Neutrophil (primary cell): ENCODE data around the gene RHOBTB1.

Source experiments
- H3K27ac ChIP-seq: fragments of 200-600 bp; sonication (generic); 2 replicates; pipeline ENCODE4 v1.5.1; 2016; ENCODE audit warnings: mild to moderate bottlenecking, moderate library complexity
- H3K27me3 ChIP-seq: fragments of 200-600 bp; sonication (generic); 2 replicates; pipeline ENCODE4 v1.6.0; 2016; ENCODE audit warnings: mild to moderate bottlenecking
- H3K36me3 ChIP-seq: fragments of 200-600 bp; sonication (generic); 2 replicates; pipeline ENCODE4 v1.5.1; 2017
- H3K4me1 ChIP-seq, 2 experiments: fragments of 200-600 bp in 1 of 2; sonication (generic) in 1 of 2; 1 replicate in 1 of 2; 2 replicates in 1 of 2; pipeline versions ENCODE4 v1.5.1 to v1.6.1; 2013 to 2016; ENCODE audit warnings: low read depth in 1 of 2, low read length in 1 of 2, mild to moderate bottlenecking in 1 of 2, moderate library complexity in 1 of 2; ENCODE audit not compliant: control insufficient read depth in 1 of 2, insufficient read depth in 1 of 2
- H3K4me3 ChIP-seq, 2 experiments: fragments of 200-600 bp in 1 of 2; sonication (generic) in 1 of 2; 1 replicate in 1 of 2; 2 replicates in 1 of 2; pipeline ENCODE4 v1.5.1; 2013 to 2016; ENCODE audit warnings: low read depth in 1 of 2, low read length in 1 of 2, mild to moderate bottlenecking in 1 of 2, moderate library complexity in 1 of 2
- H3K9me3 ChIP-seq: fragments of 200-600 bp; sonication (generic); 2 replicates; pipeline ENCODE4 v1.5.1; 2016
- TF ChIP-seq, protein P1 (sequence below): fragments of 200-600 bp; sonication (generic); IDR thresholded peaks from 2 replicates; pipeline ENCODE4 v1.5.1; 2016; ENCODE audit warnings: antibody characterized with exemption

RHOBTB1 gene

DNA sequence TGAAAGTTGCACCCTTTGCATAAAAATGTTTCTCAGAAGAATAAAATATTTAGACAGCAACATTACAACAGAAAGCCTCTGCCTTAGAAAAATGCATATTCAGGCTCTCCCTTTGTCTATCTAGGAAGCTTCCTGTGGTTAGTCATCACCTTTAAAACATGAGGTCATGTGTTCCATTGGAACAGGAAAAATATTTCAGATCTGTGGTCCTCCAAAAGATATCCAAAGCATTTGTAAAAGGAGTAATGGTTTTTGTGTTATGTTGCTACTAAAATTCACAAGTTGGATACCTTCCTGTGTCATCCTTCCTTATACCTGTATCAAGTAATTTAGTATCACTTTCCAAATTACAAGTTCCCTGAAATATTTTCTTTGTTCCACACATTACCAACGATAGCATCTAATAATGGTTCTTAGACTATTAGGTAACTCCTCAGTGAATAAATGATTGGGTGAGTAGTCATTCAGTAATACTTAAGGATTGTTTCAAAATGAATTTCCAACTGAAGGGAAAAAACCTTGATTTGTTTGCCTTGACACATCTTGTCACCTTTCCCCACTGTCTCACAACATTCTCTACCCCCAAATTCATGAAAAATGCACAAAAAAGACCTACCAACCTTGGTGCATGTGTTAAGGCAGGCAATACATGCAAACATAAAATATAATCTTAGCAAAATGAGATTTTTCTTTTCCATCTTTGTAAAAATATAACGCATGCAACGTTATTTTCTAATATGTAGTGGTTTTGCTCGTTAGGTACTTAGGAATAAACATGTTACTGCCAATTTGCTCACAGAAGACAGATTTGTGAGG lies 19.7 kb upstream of the RHOBTB1 start:
- Histone ChIP-seq H3K4me1 (no peaks in the 10 kb centered on the region), H3K4me3 (no peak overlapping the region), H3K27ac (no peak overlapping the region), H3K27me3 (peaks cover 8% of the 10 kb centered on the region), H3K36me3 (no peaks in the 10 kb centered on the region), H3K9me3 (no peaks in the 10 kb centered on the region)
- TF ChIP-seq, protein P1, sequence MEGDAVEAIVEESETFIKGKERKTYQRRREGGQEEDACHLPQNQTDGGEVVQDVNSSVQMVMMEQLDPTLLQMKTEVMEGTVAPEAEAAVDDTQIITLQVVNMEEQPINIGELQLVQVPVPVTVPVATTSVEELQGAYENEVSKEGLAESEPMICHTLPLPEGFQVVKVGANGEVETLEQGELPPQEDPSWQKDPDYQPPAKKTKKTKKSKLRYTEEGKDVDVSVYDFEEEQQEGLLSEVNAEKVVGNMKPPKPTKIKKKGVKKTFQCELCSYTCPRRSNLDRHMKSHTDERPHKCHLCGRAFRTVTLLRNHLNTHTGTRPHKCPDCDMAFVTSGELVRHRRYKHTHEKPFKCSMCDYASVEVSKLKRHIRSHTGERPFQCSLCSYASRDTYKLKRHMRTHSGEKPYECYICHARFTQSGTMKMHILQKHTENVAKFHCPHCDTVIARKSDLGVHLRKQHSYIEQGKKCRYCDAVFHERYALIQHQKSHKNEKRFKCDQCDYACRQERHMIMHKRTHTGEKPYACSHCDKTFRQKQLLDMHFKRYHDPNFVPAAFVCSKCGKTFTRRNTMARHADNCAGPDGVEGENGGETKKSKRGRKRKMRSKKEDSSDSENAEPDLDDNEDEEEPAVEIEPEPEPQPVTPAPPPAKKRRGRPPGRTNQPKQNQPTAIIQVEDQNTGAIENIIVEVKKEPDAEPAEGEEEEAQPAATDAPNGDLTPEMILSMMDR = no peak

DNA sequence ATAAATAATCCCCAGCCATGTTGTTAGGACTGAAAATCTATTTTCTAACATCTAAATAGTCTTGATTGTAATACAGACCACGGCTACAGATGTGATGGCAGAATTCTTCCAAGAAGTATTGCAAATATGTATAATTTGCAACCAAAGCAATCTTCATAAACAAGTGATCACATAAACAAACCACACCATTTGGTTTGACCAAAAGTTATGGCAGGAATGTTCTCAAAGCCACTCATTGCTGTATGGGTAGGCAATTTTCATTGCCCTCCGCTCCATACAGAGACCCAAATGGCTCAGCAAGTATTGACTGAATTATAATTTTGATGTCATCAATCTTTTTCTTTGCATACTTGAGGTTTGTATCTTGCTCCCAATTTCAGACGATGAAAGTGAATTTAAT lies 19.0 kb upstream of the RHOBTB1 start:
- Histone ChIP-seq H3K27ac (no peak overlapping the region), H3K36me3 (no peaks in the 10 kb centered on the region), H3K9me3 (no peaks in the 10 kb centered on the region), H3K4me1 (no peaks in the 10 kb centered on the region), H3K4me3 (no peak overlapping the region), H3K27me3 (peaks cover 8% of the 10 kb centered on the region)
- TF ChIP-seq, protein P1 = no peak

GRCh38 chr10:60960913-60961312 lies 16.9 kb upstream of the RHOBTB1 start:
- H3K27me3 ChIP-seq = peaks cover 8% of the 10 kb centered on the region
- no peaks in the 10 kb centered on the region for H3K4me1 ChIP-seq
- no peak overlapping the region for H3K27ac ChIP-seq
- no peak overlapping the region for H3K4me3 ChIP-seq
- H3K36me3 ChIP-seq = no peaks in the 10 kb centered on the region
- TF ChIP-seq, protein P1 = no peak
- no peaks in the 10 kb centered on the region for H3K9me3 ChIP-seq

- Histone ChIP-seq H3K9me3 (no peaks in the 10 kb centered on the region), H3K27me3 (peaks cover 8% of the 10 kb centered on the region), H3K36me3 (no peaks in the 10 kb centered on the region), H3K4me3 (no peak overlapping the region), H3K4me1 (no peaks in the 10 kb centered on the region), H3K27ac (no peak overlapping the region)
- TF ChIP-seq, protein P1 = no peak
Observed at GRCh38 chr10:60960031-60960430, 16.0 kb upstream of the RHOBTB1 start.

DNA sequence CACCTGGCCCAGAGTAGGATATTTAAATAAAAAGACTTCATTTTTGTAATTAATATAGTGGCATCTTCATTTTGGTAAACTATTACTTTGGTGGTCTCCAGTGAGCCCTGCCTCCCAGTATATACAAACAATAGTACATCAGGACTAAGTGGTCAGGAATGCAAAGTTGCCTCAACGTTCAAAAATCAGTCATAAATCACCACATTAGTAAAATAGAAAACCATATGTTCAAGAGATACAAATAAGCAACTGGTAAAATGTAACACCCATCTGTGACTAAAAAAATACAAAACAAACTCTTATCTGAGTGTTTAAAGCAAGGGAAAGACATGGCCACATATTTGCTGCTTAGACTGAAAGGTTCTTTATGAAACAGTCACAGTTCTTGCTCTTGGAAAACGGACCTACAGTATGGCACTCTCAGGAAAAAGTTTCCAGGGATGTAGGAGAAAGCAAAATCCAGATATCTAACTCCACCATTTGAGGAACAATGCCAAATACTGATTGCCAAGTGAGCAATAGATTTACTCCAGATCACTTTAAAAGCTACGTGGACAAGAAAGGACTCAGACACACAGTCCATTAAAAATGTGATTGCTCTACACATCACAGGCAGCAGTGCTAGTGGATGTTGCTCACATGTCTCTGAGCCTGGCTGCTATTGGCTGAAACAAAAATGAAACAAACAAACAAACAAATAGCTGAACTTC lies 15.1 kb upstream of the RHOBTB1 start:
- TF ChIP-seq, protein P1 = no peak
- peaks cover 6% of the 10 kb centered on the region for H3K27me3 ChIP-seq

More for the DNA sequence above, 15.1 kb upstream of the RHOBTB1 start:
- no peaks in the 10 kb centered on the region for H3K4me1 ChIP-seq
- no peaks in the 10 kb centered on the region for H3K9me3 ChIP-seq
- H3K27ac ChIP-seq = no peak overlapping the region
- H3K4me3 ChIP-seq = no peak overlapping the region
- no peaks in the 10 kb centered on the region for H3K36me3 ChIP-seq
